Ascending aorta (tissue), 2 donors: Measurements from ENCODE around the gene SHLD1. TPM values are rescaled to one million over a fixed set of nuclear protein-coding genes. Genes with fewer than 3 reads are reported as not detected.

Source experiments
- DNase-seq, 2 donors: peaks; one replicate each; pipeline ENCODE4 v3.0.0-alpha.2; 2019; ENCODE audit warnings: low spot score in 2 of 2
- H3K27ac ChIP-seq, 2 donors: fragments of 200-600 bp; sonication (generic); one replicate each; pipeline ENCODE4 v1.5.1; 2016 to 2017; ENCODE audit warnings: mild to moderate bottlenecking in 1 of 2
- H3K27me3 ChIP-seq: fragments of 200-600 bp; sonication (generic); one replicate; pipeline ENCODE4 v1.5.1; 2017
- H3K36me3 ChIP-seq, 2 donors: fragments of 200-600 bp; sonication (generic); one replicate each; pipeline ENCODE4 v1.5.1; 2016
- H3K4me1 ChIP-seq, 2 donors: fragments of 200-600 bp; sonication (generic); one replicate each; pipeline ENCODE4 v1.5.1; 2016 to 2017; ENCODE audit warnings: mild to moderate bottlenecking in 1 of 2
- H3K4me3 ChIP-seq, 2 donors: fragments of 200-600 bp; sonication (generic); one replicate each; pipeline ENCODE4 v1.5.1; 2016 to 2017; ENCODE audit warnings: mild to moderate bottlenecking in 1 of 2
- H3K9me3 ChIP-seq, 2 donors: fragments of 200-600 bp; sonication (generic); one replicate each; pipeline ENCODE4 v1.5.1; 2016
- CTCF ChIP-seq, 3 experiments: fragments of 200-600 bp in 2 of 3; fragments of 450-650 bp in 1 of 3; sonication (generic) in 2 of 3; IDR thresholded peaks; one replicate each; pipeline ENCODE4 v1.5.1; 2016 to 2019; ENCODE audit warnings: antibody characterized with exemption in 3 of 3, mild to moderate bottlenecking in 1 of 3, moderate library complexity in 1 of 3
- intact Hi-C: fragments of 100-400 bp; cut with DNase I; formaldehyde crosslinking; loops from one replicate; pipeline ENCODE4 v1.15.1; 2023
- total RNA-seq: library from RNA; depleted of rRNA; stranded (reverse); fragments of >200 nt; gene quantifications from one replicate; pipeline ENCODE4 v1.1.0, GENCODE V29; 2016

Gene SHLD1
- total RNA-seq, 1 donor from 2014 or later = not detected

- TF ChIP-seq CTCF (IDR thresholded peaks at IDR 0.05) = no peak
- H3K4me1 ChIP-seq = no peaks in the 10 kb centered on the region
- no peak for DNase-seq
- intact Hi-C loops = no loop called here
- H3K4me3 ChIP-seq = no peak overlapping the region
- no peaks in the 10 kb centered on the region for H3K9me3 ChIP-seq
- no peak overlapping the region for H3K27ac ChIP-seq
- peaks cover 0 to 14% of the 10 kb centered on the region in 2 donors for H3K36me3 ChIP-seq
- H3K27me3 ChIP-seq = no peaks in the 10 kb centered on the region
These were observed 20.2 kb downstream of the SHLD1 start for GRCh38 chr20:5770231-5770986.

GRCh38 chr20:5770987-5771318 is 20.8 kb downstream of the SHLD1 start:
- H3K9me3 ChIP-seq = no peaks in the 10 kb centered on the region
- no peaks in the 10 kb centered on the region for H3K4me1 ChIP-seq
- no peak overlapping the region for H3K27ac ChIP-seq
- no peak for DNase-seq
- TF ChIP-seq CTCF (IDR thresholded peaks at IDR 0.05) = no peak
- no peak overlapping the region for H3K4me3 ChIP-seq
- intact Hi-C loops = no loop called here
- H3K27me3 ChIP-seq = no peaks in the 10 kb centered on the region
- H3K36me3 ChIP-seq = peaks cover 0 to 17% of the 10 kb centered on the region in 2 donors

- intact Hi-C loops = no loop called here
These were observed 22.5 kb downstream of the SHLD1 start for GRCh38 chr20:5772704-5773103.

GRCh38 chr20:5773589-5773988 is 23.4 kb downstream of the SHLD1 start:
- H3K4me3 ChIP-seq = no peak overlapping the region
- peaks cover 0 to 17% of the 10 kb centered on the region in 2 donors for H3K36me3 ChIP-seq
- no peak overlapping the region for H3K27ac ChIP-seq
- DNase-seq = no peak
- H3K4me1 ChIP-seq = no peaks in the 10 kb centered on the region
- intact Hi-C loops = no loop called here
- TF ChIP-seq CTCF (IDR thresholded peaks at IDR 0.05) = no peak
- H3K9me3 ChIP-seq = no peaks in the 10 kb centered on the region
- H3K27me3 ChIP-seq = no peaks in the 10 kb centered on the region

More at GRCh38 chr20:5772704-5773103, 22.5 kb downstream of the SHLD1 start:
- Histone ChIP-seq H3K27me3 (no peaks in the 10 kb centered on the region), H3K9me3 (no peaks in the 10 kb centered on the region), H3K4me1 (no peaks in the 10 kb centered on the region), H3K36me3 (peaks cover 0 to 17% of the 10 kb centered on the region in 2 donors), H3K4me3 (no peak overlapping the region), H3K27ac (no peak overlapping the region)
- DNase-seq = no peak
- no peak for TF ChIP-seq CTCF (IDR thresholded peaks at IDR 0.05)

GRCh38 chr20:5776077-5776476 is 25.9 kb downstream of the SHLD1 start:
- H3K36me3 ChIP-seq = peaks cover 0 to 17% of the 10 kb centered on the region in 2 donors
- no peak overlapping the region for H3K4me3 ChIP-seq
- H3K27me3 ChIP-seq = no peaks in the 10 kb centered on the region
- no peaks in the 10 kb centered on the region for H3K9me3 ChIP-seq
- no peak for TF ChIP-seq CTCF (IDR thresholded peaks at IDR 0.05)
- no peaks in the 10 kb centered on the region for H3K4me1 ChIP-seq
- intact Hi-C loops = no loop called here
- DNase-seq = no peak
- H3K27ac ChIP-seq = no peak overlapping the region
